ENCODE data around the gene MRPS26.

The MRPS26 gene

DNA sequence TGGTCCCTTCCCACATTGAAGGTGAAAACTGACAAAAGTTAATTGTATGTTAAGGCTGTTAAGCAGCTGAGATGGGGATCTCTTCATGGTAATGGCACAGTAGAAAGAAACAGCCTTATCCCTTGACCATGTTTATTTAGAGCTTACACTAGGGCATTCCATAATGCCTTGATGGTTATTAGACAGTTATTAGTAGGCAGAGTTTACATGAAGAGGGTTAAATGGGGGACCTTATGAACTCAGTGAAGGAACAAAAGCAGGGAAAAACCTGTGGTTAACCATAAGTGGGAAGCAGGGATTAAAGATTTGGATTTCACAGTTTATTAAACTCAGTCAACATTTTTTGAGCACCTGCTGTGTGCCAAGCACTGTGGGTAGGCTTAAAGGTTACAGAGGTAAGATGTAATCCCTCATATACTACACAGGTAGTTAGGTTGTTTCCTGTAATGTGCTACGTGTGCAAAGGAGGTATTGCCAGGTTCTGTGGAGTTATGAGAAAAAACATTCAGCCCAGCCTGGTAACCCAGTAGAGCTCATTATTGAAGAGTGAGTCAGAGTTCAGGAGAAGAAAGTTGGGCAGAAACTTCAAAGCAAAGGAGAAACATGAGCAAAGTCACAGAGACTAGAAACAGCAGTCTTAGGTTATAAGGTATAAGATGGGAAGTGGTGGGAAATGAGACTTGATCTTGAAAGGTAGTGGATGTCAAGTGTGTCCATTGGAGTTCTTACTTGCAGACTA lies 34.7 kb upstream of the MRPS26 start:
- WGBS (ENCODE audit: extremely low coverage, insufficient coverage, insufficient read length) = no CpG with 5 or more reads among the region's 1 CpG
- Histone ChIP-seq H3K18ac (ENCODE audit: low read length) (no peak overlapping the region), H3K4me3 (ENCODE audit: low read depth, low read length) (no peak overlapping the region), H3K79me2 (ENCODE audit: control insufficient read depth, insufficient read depth, low read length, poor library complexity) (no peaks in the 10 kb centered on the region), H2AK5ac (ENCODE audit: low read length) (no peak overlapping the region), H3K14ac (ENCODE audit: low read length) (no peak overlapping the region), H4K91ac (ENCODE audit: low read depth, low read length) (no peak overlapping the region), H2AFZ (ENCODE audit: insufficient read depth, low read length, poor library complexity) (no peak overlapping the region), H4K8ac (ENCODE audit: low read depth, low read length) (no peak overlapping the region), H3K36me3 (ENCODE audit: control insufficient read depth in 1 of 2, insufficient read depth in 2 of 2, low read length in 2 of 2) (peaks cover under 1 to 14% of the 10 kb centered on the region in 2 experiments), H3K79me1 (ENCODE audit: low read length) (no peaks in the 10 kb centered on the region), H3K4me1 (ENCODE audit: control insufficient read depth in 1 of 2, insufficient read depth in 2 of 2, low read length in 2 of 2) (no peaks in the 10 kb centered on the region), H3K9ac (ENCODE audit: low read length) (no peak overlapping the region), H3K27me3 (ENCODE audit: insufficient read depth, low read length) (no peaks in the 10 kb centered on the region), H4K12ac (ENCODE audit: low read depth, low read length) (no peak overlapping the region), H3K23ac (ENCODE audit: low read length) (no peak overlapping the region), H2BK5ac (ENCODE audit: low read depth, low read length, poor library complexity) (no peak overlapping the region), H3K4ac (ENCODE audit: low read depth, low read length) (no peak overlapping the region), H3K4me2 (ENCODE audit: low read length) (no peak overlapping the region), H2BK12ac (ENCODE audit: low read length) (no peak overlapping the region), H3K27ac (ENCODE audit: low read depth, low read length) (no peak overlapping the region), H2BK120ac (ENCODE audit: insufficient read depth, low read length, poor library complexity) (no peak overlapping the region), H3K9me3 (ENCODE audit: insufficient read depth, low read depth, low read length) (no peaks in the 10 kb centered on the region)
- peak; percentile 27 to 60 for DNase-seq

DNA sequence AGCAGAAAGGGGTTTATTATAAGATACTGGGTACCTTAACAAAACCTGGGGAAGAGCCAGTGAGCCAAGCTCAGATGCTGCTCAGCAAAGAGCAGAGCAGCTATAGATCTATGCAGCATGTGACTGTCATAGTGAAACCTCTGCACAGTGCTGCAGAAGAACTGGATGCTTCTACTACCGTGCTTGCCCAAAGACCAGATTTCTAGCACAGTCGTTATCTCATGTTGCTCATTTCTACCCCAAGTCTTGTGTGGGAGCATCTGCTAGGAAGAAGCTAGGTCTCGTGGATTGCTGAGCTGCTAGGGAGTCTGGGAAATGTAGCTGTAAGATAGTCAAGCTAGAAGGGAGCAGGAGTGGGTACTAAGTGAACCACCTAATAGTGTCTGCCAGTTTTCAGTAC lies 34.1 kb upstream of the MRPS26 start:
- H3K18ac ChIP-seq (ENCODE audit: low read length) = no peak overlapping the region
- H2BK12ac ChIP-seq (ENCODE audit: low read length) = no peak overlapping the region
- no peak overlapping the region for H3K4ac ChIP-seq (ENCODE audit: low read depth, low read length)
- no peaks in the 10 kb centered on the region for H3K79me1 ChIP-seq (ENCODE audit: low read length)
- H4K91ac ChIP-seq (ENCODE audit: low read depth, low read length) = no peak overlapping the region
- no peak overlapping the region for H2AK5ac ChIP-seq (ENCODE audit: low read length)
- H3K4me1 ChIP-seq (ENCODE audit: control insufficient read depth in 1 of 2, insufficient read depth in 2 of 2, low read length in 2 of 2) = no peaks in the 10 kb centered on the region
- no peak for DNase-seq
- no peak overlapping the region for H3K4me3 ChIP-seq (ENCODE audit: low read depth, low read length)
- H3K14ac ChIP-seq (ENCODE audit: low read length) = no peak overlapping the region
- H2BK120ac ChIP-seq (ENCODE audit: insufficient read depth, low read length, poor library complexity) = no peak overlapping the region
- no peak overlapping the region for H3K23ac ChIP-seq (ENCODE audit: low read length)
- WGBS (ENCODE audit: extremely low coverage, insufficient coverage, insufficient read length) = no CpG with 5 or more reads among the region's 3 CpGs
- no peak overlapping the region for H4K8ac ChIP-seq (ENCODE audit: low read depth, low read length)
- no peaks in the 10 kb centered on the region for H3K79me2 ChIP-seq (ENCODE audit: control insufficient read depth, insufficient read depth, low read length, poor library complexity)
- no peaks in the 10 kb centered on the region for H3K27me3 ChIP-seq (ENCODE audit: insufficient read depth, low read length)
- no peak overlapping the region for H3K27ac ChIP-seq (ENCODE audit: low read depth, low read length)
- H2BK5ac ChIP-seq (ENCODE audit: low read depth, low read length, poor library complexity) = no peak overlapping the region
- no peak overlapping the region for H4K12ac ChIP-seq (ENCODE audit: low read depth, low read length)
- peaks cover 0 to 9% of the 10 kb centered on the region in 2 experiments for H3K36me3 ChIP-seq (ENCODE audit: control insufficient read depth in 1 of 2, insufficient read depth in 2 of 2, low read length in 2 of 2)
- no peak overlapping the region for H3K4me2 ChIP-seq (ENCODE audit: low read length)
- H2AFZ ChIP-seq (ENCODE audit: insufficient read depth, low read length, poor library complexity) = no peak overlapping the region
- H3K9ac ChIP-seq (ENCODE audit: low read length) = no peak overlapping the region
- no peaks in the 10 kb centered on the region for H3K9me3 ChIP-seq (ENCODE audit: insufficient read depth, low read depth, low read length)

GRCh38 chr20:3013771-3014170 lies 32.1 kb upstream of the MRPS26 start:
- Histone ChIP-seq H3K4me2 (ENCODE audit: low read length) (no peak overlapping the region), H2AK5ac (ENCODE audit: low read length) (no peak overlapping the region), H3K23ac (ENCODE audit: low read length) (no peak overlapping the region), H2BK12ac (ENCODE audit: low read length) (no peak overlapping the region), H3K9ac (ENCODE audit: low read length) (no peak overlapping the region), H3K9me3 (ENCODE audit: insufficient read depth, low read depth, low read length) (no peaks in the 10 kb centered on the region), H2AFZ (ENCODE audit: insufficient read depth, low read length, poor library complexity) (no peak overlapping the region), H3K18ac (ENCODE audit: low read length) (no peak overlapping the region), H3K36me3 (ENCODE audit: control insufficient read depth in 1 of 2, insufficient read depth in 2 of 2, low read length in 2 of 2) (peaks cover 0 to 9% of the 10 kb centered on the region in 2 experiments), H3K4ac (ENCODE audit: low read depth, low read length) (no peak overlapping the region), H3K14ac (ENCODE audit: low read length) (no peak overlapping the region), H3K4me3 (ENCODE audit: low read depth, low read length) (no peak overlapping the region), H3K27ac (ENCODE audit: low read depth, low read length) (no peak overlapping the region), H4K12ac (ENCODE audit: low read depth, low read length) (no peak overlapping the region), H3K27me3 (ENCODE audit: insufficient read depth, low read length) (no peaks in the 10 kb centered on the region), H3K4me1 (ENCODE audit: control insufficient read depth in 1 of 2, insufficient read depth in 2 of 2, low read length in 2 of 2) (no peaks in the 10 kb centered on the region), H3K79me2 (ENCODE audit: control insufficient read depth, insufficient read depth, low read length, poor library complexity) (no peaks in the 10 kb centered on the region), H4K8ac (ENCODE audit: low read depth, low read length) (no peak overlapping the region), H3K79me1 (ENCODE audit: low read length) (no peaks in the 10 kb centered on the region), H2BK120ac (ENCODE audit: insufficient read depth, low read length, poor library complexity) (no peak overlapping the region), H4K91ac (ENCODE audit: low read depth, low read length) (no peak overlapping the region), H2BK5ac (ENCODE audit: low read depth, low read length, poor library complexity) (no peak overlapping the region)
- DNase-seq = peak; percentile 85 to 88
- no CpG with 5 or more reads among the region's 5 CpGs for WGBS (ENCODE audit: extremely low coverage, insufficient coverage, insufficient read length)

DNA sequence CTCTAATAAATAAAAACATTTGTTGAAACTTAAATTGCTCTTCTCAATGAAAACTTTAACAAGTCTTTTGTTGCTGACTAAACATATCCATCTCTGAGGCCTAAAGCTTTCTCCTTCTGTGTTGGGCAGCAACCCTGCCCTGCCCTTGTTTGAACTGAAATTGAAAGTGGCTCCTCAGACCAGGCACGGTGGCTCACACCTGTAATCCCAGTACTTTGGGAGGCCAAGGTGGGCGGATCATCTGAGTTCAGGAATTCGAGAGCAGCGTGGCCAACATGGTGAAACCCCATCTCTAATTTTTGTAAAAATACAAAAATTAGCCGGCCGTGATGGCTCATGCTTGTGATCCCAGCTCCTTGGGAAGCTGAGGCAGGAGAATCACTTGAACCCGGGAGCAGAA lies 31.7 kb upstream of the MRPS26 start:
- Histone ChIP-seq H2AK5ac (ENCODE audit: low read length) (no peak overlapping the region), H2BK5ac (ENCODE audit: low read depth, low read length, poor library complexity) (no peak overlapping the region), H2AFZ (ENCODE audit: insufficient read depth, low read length, poor library complexity) (no peak overlapping the region), H3K4me2 (ENCODE audit: low read length) (no peak overlapping the region), H3K9ac (ENCODE audit: low read length) (no peak overlapping the region), H3K4ac (ENCODE audit: low read depth, low read length) (no peak overlapping the region), H3K9me3 (ENCODE audit: insufficient read depth, low read depth, low read length) (no peaks in the 10 kb centered on the region), H3K18ac (ENCODE audit: low read length) (no peak overlapping the region), H3K4me3 (ENCODE audit: low read depth, low read length) (no peak overlapping the region), H3K79me1 (ENCODE audit: low read length) (no peaks in the 10 kb centered on the region), H3K27me3 (ENCODE audit: insufficient read depth, low read length) (no peaks in the 10 kb centered on the region), H3K4me1 (ENCODE audit: control insufficient read depth in 1 of 2, insufficient read depth in 2 of 2, low read length in 2 of 2) (no peaks in the 10 kb centered on the region), H4K91ac (ENCODE audit: low read depth, low read length) (no peak overlapping the region), H3K27ac (ENCODE audit: low read depth, low read length) (no peak overlapping the region), H2BK120ac (ENCODE audit: insufficient read depth, low read length, poor library complexity) (no peak overlapping the region), H4K12ac (ENCODE audit: low read depth, low read length) (no peak overlapping the region), H3K36me3 (ENCODE audit: control insufficient read depth in 1 of 2, insufficient read depth in 2 of 2, low read length in 2 of 2) (peaks cover 0 to 9% of the 10 kb centered on the region in 2 experiments), H3K79me2 (ENCODE audit: control insufficient read depth, insufficient read depth, low read length, poor library complexity) (no peaks in the 10 kb centered on the region), H3K14ac (ENCODE audit: low read length) (no peak overlapping the region), H3K23ac (ENCODE audit: low read length) (no peak overlapping the region), H4K8ac (ENCODE audit: low read depth, low read length) (no peak overlapping the region), H2BK12ac (ENCODE audit: low read length) (no peak overlapping the region)
- no CpG with 5 or more reads among the region's 7 CpGs for WGBS (ENCODE audit: extremely low coverage, insufficient coverage, insufficient read length)
- DNase-seq = no peak

Measured in trophoblast cell (in vitro differentiated cells and primary cell).